Measurements from ENCODE around the gene ASTL.
"Not testable (repeated sequence)": the region's sequence is repeated elsewhere in the genome, so short reads cannot be mapped to it uniquely, and the experiment has no call there.

Gene ASTL

DNA sequence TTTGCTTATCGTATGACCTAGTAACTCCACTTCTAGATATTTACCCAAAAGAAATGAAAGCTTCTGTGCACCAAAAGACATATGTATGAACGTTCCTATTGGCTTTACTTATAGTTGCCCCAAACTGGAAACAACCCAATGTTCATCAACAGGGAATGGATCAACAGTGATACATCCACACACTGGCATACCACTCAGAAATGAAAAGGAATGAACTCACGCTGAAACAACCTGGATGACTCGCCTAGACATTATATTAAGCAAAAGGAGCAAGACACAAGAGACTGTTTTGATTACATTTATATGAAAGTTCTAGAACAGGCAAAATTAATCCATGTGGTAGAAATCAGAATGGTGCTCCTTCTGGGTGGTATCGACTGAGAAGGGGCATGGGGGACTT, 40.9 kb downstream of the ASTL start:
- DNase-seq = no peak

GRCh38 chr2:96095116-96095636, 43.1 kb downstream of the ASTL start:
- no peak for DNase-seq

- DNase-seq = no peak
Measured at GRCh38 chr2:96093528-96093927, 44.8 kb downstream of the ASTL start.

- DNase-seq = no peak
Measured at GRCh38 chr2:96092951-96093350, 45.4 kb downstream of the ASTL start.

DNA sequence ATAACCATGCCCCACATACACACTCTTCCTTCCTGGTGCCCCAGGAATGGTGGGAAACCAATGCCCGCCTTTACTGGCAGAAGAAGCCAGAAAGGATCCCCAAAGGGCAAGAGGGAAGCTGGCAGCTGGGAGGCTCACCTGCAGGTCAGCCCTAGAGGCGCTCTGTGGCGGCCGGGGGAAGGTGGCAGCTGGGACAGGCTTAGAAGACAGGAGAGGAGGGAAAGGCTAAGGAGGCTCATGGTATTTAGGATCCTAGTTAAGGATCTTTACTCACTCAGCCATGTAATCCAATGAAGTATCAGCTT, 45.8 kb downstream of the ASTL start:
- DNase-seq = no peak

GRCh38 chr2:96091711-96092572, 46.4 kb downstream of the ASTL start:
- no peak for DNase-seq

DNA sequence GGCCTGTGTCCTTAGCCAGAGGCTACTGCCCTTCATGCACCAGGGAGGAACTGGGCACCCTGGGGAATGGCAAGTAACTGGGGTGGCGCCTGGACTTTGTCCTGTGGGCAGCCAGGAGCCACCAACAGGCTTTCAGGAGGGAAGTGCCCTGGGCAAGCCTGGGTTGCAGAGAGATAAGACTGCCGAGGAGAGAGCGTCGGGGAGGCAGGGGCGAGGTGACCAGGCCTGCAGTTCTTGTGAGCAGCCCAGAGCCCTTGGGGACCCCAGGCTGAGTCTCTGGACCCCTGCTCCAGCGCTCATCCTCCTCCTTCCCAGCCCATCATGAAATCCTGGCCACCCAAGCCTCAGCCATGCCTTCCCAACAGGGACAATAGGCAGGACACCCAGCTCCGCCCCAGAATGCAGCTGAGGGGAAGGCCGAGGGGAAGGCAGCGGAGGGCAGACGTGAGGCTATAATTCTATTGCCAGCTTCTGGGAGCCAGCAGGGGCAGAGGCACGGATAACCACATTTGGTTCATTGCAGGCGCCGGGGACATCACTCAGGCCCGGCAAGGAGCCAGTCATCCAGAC, 47.1 kb downstream of the ASTL start:
- no peak for DNase-seq

- DNase-seq = no peak
Measured at GRCh38 chr2:96090196-96090926, 47.9 kb downstream of the ASTL start.

DNA sequence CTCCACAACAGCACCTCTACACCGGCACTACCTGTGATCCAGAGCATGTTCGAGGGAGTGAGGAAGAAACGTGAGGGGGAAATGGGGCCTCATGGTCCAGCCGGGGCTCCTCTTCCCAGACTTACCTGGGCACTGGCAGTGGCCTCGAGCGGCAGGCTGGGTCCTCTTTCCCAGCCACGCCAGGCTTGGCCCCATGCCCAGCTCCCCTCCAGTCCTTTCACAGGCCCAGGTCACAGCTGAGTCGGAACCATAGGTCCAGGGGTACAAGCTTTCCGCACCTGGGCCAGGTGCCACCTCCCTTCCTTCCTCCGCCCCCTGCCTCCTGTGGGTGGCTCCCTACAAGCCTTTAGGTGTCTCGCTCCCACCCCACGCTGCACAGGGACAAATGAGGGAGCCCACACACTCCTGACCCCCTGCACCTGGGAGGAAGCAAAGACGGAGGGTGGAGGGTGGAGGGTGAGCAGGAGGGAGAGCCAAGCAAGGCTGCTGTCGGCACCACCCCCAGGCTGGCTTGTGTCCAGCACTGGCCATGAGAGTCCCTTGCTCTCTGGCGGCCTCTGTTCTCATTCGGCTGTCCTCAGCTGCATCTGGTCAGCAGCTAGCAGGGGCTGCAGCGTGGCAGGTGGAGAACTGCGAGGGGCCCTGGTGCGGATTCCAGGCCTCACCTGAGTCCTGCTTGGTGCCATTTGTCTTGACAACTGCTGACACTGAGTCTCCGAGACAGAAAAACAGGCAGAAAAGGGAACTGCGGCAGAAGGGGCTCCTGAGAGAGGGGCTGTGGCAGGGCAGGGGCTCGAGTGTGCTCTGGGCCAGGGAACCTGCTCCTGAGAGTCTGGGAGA, 48.7 kb downstream of the ASTL start:
- no peak for DNase-seq

GRCh38 chr2:96088340-96089335, 49.7 kb downstream of the ASTL start:
- DNase-seq = no peak

- DNase-seq = no peak
Measured at GRCh38 chr2:96087130-96087529, 51.2 kb downstream of the ASTL start.

DNA sequence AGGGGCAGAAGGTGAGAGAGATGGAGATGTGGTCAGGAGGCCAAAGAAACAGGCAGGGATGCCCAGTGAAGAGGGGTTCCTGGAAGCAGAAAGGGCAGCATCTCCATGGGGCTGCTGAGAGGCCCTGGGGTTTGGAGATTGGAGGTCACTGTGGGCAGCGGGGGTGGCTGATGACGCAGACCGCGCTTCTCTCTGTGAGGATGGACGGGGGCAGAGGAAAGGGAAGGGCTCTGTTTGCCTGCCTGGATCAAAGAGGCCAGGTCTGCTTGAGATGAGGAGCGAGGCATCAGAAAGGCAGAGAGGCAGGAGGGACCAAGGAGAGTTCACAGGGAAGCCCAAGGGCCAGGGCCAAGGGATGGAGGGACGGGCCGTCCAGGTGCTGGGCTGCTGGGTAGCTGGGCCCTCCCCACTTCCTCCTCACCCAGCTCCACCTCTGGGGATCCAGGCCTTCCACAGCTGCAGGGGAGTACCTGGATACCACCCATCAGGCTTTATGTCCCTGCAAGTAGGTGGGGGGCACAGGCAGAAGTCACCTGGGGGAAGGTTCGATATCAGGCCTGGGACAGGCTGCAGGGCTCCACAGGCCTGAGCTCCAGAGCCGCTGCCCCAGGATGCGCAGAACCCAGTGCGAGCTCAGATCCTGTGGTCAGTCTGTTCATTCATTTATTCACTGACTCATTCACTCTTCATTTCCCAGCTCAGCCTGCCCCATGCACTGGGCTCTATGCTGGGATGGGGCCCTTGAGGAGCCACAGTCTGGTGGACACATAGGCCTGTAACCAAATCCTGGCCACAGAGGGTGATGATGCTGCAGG, 52.6 kb downstream of the ASTL start:
- no peak for DNase-seq

- DNase-seq = not testable (repeated sequence)
Measured at GRCh38 chr2:96084858-96085518, 53.3 kb downstream of the ASTL start.

DNA sequence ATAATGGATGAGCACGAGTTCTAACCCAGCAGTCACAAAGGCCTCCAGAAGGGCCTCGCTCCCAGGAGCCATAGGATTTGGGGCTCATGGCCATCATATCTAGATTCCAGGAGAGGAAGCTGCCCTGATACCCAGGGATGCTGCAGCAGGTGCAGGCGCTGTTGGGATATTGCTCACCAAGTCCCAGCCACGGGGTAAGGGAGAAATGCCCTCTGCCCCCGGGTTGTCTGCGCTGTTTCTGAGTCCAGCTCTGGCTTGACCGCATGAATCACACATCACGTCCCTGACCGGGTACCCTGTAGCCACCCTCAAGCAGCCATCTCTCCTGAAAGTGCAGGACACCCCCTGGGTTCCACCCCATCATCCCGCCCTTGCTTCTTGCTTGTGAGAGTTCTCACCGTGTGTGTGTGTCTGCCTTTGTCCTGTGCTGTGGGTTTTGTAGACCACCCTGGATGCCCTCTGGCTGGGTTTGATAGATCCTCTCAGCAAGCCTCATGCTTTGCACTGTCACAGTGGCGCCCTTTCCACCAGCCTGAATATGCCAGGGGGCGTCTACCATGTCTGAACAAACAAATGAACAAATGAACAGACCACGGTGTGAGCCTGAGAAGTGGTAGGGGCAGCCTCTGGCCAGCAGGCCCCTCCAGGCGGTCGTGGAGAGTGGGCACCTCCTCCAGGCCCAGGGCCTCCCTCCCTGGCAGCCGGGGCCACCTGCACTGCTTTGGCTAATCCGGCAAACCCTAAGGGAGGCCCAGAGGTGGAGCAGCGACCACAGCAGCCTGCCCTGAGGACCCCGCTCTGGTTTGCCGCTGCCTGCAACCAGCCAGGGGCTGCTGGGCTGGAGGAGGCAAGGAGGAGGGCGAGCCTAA, 54.1 kb downstream of the ASTL start:
- DNase-seq = no peak

DNA sequence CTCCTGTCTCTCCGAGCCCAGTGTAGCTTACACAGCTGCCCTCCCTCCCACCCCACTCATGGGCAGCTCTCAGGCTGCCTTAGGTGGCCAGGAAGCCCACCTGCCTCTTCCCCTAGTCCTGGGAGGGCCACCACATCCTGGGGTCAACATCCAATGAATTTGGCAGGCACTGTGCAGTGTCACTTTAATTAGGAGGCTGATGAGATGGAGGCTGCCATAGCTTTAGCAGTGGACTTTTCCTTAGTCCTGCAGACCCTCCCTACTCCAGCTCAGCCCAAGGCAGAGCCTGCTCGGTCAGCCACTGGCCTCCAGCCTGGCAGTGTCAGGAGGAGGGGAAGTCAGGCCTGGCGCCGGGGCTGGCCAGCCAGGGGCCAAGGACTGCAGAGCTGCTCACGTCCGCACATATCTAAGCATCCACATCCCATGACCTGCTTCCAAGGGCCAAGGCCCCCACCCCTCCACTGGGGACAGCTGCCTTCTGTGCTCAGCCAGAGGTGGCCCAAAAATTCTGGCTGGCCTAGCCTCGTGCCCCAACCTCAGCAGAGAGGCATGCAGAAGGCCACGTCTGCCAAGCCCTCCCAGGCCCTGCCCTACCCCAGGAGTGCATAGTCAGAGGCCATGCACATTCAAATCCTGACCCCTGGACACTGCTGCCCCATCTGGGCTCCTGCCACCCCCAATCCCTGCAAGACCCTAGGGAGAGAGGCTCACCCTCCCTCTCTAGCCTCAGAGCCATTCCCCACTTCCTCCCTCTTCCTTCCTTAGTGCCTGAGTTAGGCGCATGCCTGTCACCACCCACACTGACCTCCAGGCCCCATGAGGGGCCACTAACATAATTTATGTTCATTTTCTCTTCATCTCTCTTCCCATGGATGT, 55.0 kb downstream of the ASTL start:
- DNase-seq = no peak

- no peak for DNase-seq
Measured at GRCh38 chr2:96082211-96083063, 55.9 kb downstream of the ASTL start.

DNA sequence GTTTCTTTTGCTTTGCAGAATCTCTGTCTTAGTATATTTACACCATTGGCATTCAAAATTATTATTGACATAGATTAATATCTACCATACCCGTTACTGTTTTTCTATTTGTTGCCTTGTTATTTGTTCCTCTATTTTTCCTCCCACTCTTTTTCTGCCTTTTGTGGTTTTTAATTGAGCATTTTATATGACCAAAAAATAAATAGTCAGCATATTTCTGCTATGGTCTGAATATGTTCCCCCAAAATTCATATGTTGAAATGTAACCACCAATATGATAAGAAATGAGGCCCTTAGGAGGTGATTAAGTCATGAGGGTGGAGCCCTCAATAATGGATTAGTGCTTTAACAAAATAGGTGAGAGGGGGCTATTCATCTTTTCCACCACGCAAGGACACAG, 57.3 kb downstream of the ASTL start:
- no peak for DNase-seq

Measured in effector CD8-positive, alpha-beta T cell (primary cell).